ENCODE data around the gene NPM3. TPM values are rescaled to one million over a fixed set of nuclear protein-coding genes. Genes with fewer than 3 reads are reported as not detected.

The NPM3 gene
- total RNA-seq = 10 to 100 TPM in 3 of 6 experiments, 1 to 10 TPM in 3; 4.7 to 31.8 (median 8.6) TPM
- long read RNA-seq = 0 reads

GRCh38 chr10:101782811-101783735 is at the start of gene NPM3:
Gene NPM3 (minus strand): TSS chr10:101783446. CDS start chr10:101783390, 56 bp downstream.
- TF ChIP-seq POLR2A (IDR thresholded peaks at IDR 0.05) (peak; percentile 25), CTCF (IDR thresholded peaks at IDR 0.05) (no peak)
- intact Hi-C loops (cut with DNase I) = no loop called here
- Histone ChIP-seq H3K4me1 (peaks cover 0 to 26% (median 9%) of the 10 kb centered on the region in 4 donors), H3K36me3 (peaks cover 0 to 27% (median 15%) of the 10 kb centered on the region in 4 donors), H3K27me3 (no peaks in the 10 kb centered on the region), H3K9me3 (no peaks in the 10 kb centered on the region), H3K4me3 (peak within 1 kb of the TSS; percentile 55 to 64 (median 64)), H3K27ac (peak within 1 kb of the TSS in 1 of 3 donors; percentile 17)
- DNase-seq (peak; percentile 80 to 82 (median 82)), ATAC-seq (peak; percentile 63 to 70 (median 66))
- 2% methylated on average over 46 of the region's 57 CpGs for WGBS (ENCODE audit: insufficient coverage, low coverage, low lambda C conversion rate, missing lambda C conversion rate)

GRCh38 chr10:101832325-101832771 is 49.1 kb upstream of the NPM3 start:
- H3K4me1 ChIP-seq = peaks cover 0 to 7% (median 0%) of the 10 kb centered on the region in 4 donors
- intact Hi-C loops (cut with DNase I) = no loop called here
- no peak for TF ChIP-seq CTCF (IDR thresholded peaks at IDR 0.05)
- TF ChIP-seq POLR2A (IDR thresholded peaks at IDR 0.05) = no peak

GRCh38 chr10:101831169-101831811 is 48.0 kb upstream of the NPM3 start:
- Histone ChIP-seq H3K27ac (peak overlapping the region in 2 of 3 donors; percentile 39 to 43), H3K4me3 (peak overlapping the region; percentile 44 to 59 (median 46)), H3K4me1 (peaks cover 0 to 7% (median 0%) of the 10 kb centered on the region in 4 donors), H3K9me3 (no peaks in the 10 kb centered on the region), H3K27me3 (no peaks in the 10 kb centered on the region), H3K36me3 (peaks cover 0 to 2% (median 0%) of the 10 kb centered on the region in 4 donors)
- ATAC-seq (no peak), DNase-seq (peak in 2 of 3 donors; percentile 21 to 45)
- TF ChIP-seq POLR2A (IDR thresholded peaks at IDR 0.05) (no peak), CTCF (IDR thresholded peaks at IDR 0.05) (no peak)
- intact Hi-C loops (cut with DNase I) = no loop called here
- WGBS (ENCODE audit: insufficient coverage, low coverage, low lambda C conversion rate, missing lambda C conversion rate) = 61% methylated on average over 3 of the region's 9 CpGs

More at GRCh38 chr10:101832325-101832771, 49.1 kb upstream of the NPM3 start:
- Histone ChIP-seq H3K36me3 (peaks cover 0 to under 1% (median 0%) of the 10 kb centered on the region in 4 donors), H3K4me3 (no peak overlapping the region), H3K27ac (no peak overlapping the region), H3K9me3 (no peaks in the 10 kb centered on the region), H3K27me3 (no peaks in the 10 kb centered on the region)
- 0% methylated on average over 1 of the region's 4 CpGs for WGBS (ENCODE audit: insufficient coverage, low coverage, low lambda C conversion rate, missing lambda C conversion rate)
- DNase-seq (peak in 1 of 3 donors; percentile 20), ATAC-seq (no peak)

- 14% methylated on average over 16 of the region's 56 CpGs for WGBS (ENCODE audit: insufficient coverage, low coverage, low lambda C conversion rate, missing lambda C conversion rate)
- ATAC-seq = peak; percentile 85 to 90 (median 87)
- Histone ChIP-seq H3K9me3 (no peaks in the 10 kb centered on the region), H3K4me3 (peak overlapping the region; percentile 44 to 59 (median 46)), H3K36me3 (peaks cover 0 to 2% (median 0%) of the 10 kb centered on the region in 4 donors), H3K4me1 (peaks cover 0 to 7% (median 0%) of the 10 kb centered on the region in 4 donors), H3K27ac (peak overlapping the region in 2 of 3 donors; percentile 39 to 43), H3K27me3 (no peaks in the 10 kb centered on the region)
- peak; percentile 90 to 92 (median 92) for DNase-seq
- no peak for TF ChIP-seq CTCF (IDR thresholded peaks at IDR 0.05)
- TF ChIP-seq POLR2A (IDR thresholded peaks at IDR 0.05) = no peak
- intact Hi-C loops (cut with DNase I) = no loop called here
Observed at GRCh38 chr10:101830322-101831168, 47.3 kb upstream of the NPM3 start.
